Omental fat pad (tissue), 4 donors: ENCODE data around the gene SLC1A5. TPM values are rescaled to one million over a fixed set of nuclear protein-coding genes. Genes with fewer than 3 reads are reported as not detected.

Experiments
- ATAC-seq: fragments of 150-250 bp; one replicate; pipeline ENCODE4 v1.9.1; 2016; ENCODE audit warnings: mild to moderate bottlenecking, moderate library complexity; ENCODE audit not compliant: low FRiP score
- DNase-seq: peaks from one replicate; pipeline ENCODE4 v3.0.0-alpha.2; 2019; ENCODE audit warnings: low spot score
- small RNA-seq: library from RNA; depleted of rRNA; stranded (forward); fragments of <200 nt; gene quantifications from one replicate; pipeline ENCODE3, GENCODE V24; 2016
- total RNA-seq, 4 donors: library from RNA; depleted of rRNA; stranded (reverse); fragments of >200 nt; gene quantifications; one replicate each; pipeline ENCODE4 v1.1.0, GENCODE V29; 2016
- TF ChIP-seq, protein P1 (sequence below), 3 donors: fragments of 450-650 bp; IDR thresholded peaks; one replicate each; pipeline ENCODE4 v1.5.1; 2016 to 2017; ENCODE audit warnings: antibody characterized with exemption in 3 of 3, mild to moderate bottlenecking in 3 of 3, moderate library complexity in 2 of 3

The SLC1A5 gene
- total RNA-seq, 4 donors from 2014 or later = 86.7 to 158 (median 140) TPM

DNA sequence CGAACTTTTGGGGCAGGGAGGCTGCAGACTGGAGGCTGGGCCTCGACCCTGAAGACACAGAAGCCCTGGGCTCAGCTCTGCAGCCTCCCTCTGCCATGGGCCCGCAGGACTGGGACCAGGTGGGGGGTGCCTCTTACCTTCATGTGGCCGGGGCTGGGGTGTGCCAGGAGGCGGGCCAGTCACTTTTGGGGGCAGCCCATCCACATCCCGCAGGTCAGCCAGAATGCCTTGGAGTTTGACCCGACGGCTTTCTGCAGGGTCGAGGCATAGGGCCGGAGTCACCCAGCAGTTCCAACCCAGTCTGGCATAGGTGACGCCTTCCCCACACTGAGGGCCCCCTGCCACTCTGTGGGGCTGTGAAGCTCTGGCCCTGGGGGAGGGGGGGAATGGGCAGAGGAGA, 60.6 kb downstream of the SLC1A5 start:
- DNase-seq = no peak
- TF ChIP-seq, protein P1, sequence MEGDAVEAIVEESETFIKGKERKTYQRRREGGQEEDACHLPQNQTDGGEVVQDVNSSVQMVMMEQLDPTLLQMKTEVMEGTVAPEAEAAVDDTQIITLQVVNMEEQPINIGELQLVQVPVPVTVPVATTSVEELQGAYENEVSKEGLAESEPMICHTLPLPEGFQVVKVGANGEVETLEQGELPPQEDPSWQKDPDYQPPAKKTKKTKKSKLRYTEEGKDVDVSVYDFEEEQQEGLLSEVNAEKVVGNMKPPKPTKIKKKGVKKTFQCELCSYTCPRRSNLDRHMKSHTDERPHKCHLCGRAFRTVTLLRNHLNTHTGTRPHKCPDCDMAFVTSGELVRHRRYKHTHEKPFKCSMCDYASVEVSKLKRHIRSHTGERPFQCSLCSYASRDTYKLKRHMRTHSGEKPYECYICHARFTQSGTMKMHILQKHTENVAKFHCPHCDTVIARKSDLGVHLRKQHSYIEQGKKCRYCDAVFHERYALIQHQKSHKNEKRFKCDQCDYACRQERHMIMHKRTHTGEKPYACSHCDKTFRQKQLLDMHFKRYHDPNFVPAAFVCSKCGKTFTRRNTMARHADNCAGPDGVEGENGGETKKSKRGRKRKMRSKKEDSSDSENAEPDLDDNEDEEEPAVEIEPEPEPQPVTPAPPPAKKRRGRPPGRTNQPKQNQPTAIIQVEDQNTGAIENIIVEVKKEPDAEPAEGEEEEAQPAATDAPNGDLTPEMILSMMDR (IDR thresholded peaks at IDR 0.05) = no peak
- ATAC-seq = no peak

DNA sequence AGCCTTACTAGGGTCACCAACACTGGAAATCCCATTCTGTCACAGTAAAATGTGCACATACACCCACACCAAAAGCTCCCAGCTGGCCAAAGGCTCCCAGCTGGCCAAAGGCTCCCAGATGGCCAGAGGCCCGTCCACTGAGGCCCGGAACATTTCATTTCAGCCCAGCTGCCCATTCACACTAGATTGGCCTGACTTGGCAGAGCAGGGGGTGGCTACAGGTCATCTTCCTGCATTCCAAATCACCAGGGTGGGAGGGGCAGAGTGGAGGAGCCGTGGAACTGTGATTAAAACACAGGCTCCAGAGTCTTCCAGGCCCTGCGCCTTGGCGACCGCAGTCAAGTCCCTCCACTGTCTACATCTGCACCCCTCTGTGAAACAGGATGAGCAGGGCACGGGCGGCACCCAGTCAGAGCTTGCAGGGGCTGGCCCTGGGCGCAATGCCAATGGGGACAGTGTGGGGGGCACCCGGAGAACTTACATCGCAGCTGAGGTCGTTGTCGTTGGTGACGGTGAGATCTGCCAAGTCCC, 61.4 kb downstream of the SLC1A5 start:
- TF ChIP-seq, protein P1 (IDR thresholded peaks at IDR 0.05) = no peak
- ATAC-seq = no peak
- DNase-seq = no peak

GRCh38 chr19:46726551-46726950, 61.8 kb downstream of the SLC1A5 start:
- DNase-seq = no peak
- TF ChIP-seq, protein P1 (IDR thresholded peaks at IDR 0.05) = no peak

DNA sequence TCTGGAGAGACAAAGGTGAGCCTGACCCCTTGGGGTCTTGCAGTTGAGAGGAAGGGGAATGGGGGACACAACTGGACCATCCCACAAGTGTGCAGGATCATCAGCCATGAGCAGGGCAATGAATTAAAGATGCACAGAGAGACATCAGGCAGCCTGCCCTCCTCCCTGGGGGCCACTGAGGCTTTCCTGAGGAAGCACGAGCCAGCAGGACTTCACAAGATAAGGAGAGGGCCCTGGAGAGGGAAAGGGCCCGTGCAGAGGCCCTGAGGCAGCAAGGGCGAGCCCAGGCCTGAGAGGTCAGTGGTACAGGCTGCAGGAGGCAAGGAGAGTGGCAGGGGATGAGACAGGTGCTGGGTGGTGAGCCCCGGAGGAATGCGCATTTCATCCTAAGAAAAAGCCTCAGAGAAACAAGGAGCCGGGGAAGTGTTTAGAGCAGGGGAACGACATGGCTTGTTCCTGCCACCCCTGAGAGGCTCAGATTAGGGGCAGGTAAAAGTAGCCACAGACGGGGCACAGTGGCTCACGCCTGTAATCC, 62.5 kb downstream of the SLC1A5 start:
- TF ChIP-seq, protein P1 (IDR thresholded peaks at IDR 0.05) = no peak
- ATAC-seq (no peak), DNase-seq (no peak)

More at GRCh38 chr19:46726551-46726950, 61.8 kb downstream of the SLC1A5 start:
- no peak for ATAC-seq

- no peak for DNase-seq
- TF ChIP-seq, protein P1 (IDR thresholded peaks at IDR 0.05) = no peak
- ATAC-seq = no peak
Measured at GRCh38 chr19:46725036-46725820, 63.2 kb downstream of the SLC1A5 start.

Small RNA genes within 50 kb of the gene (small RNA-seq; reads per million reads assigned to genes)
- not detected for gene AC008622.3
- gene HNRNPMP2 = not detected
- gene RF00019 = not detected

Other genes with a start within 250 kb of the SLC1A5 start
- 100 to 1,000 TPM; 112 to 189 (median 132) TPM for gene CALM3, start 187.3 kb downstream of the SLC1A5 start, total RNA-seq
- 10 to 100 TPM in 1 of 4 donors, 1 to 10 TPM in 3; 4.8 to 10.2 (median 7.9) TPM for gene PTGIR, start 163.5 kb downstream of the SLC1A5 start, total RNA-seq
- gene GNG8, start 152.4 kb downstream of the SLC1A5 start, total RNA-seq = not detected
- under 1 TPM; 0.31 to 0.79 (median 0.52) TPM for gene DACT3, start 127.4 kb downstream of the SLC1A5 start, total RNA-seq
- 10 to 100 TPM; 11.8 to 41.3 (median 19.5) TPM for gene PRKD2, start 71.5 kb downstream of the SLC1A5 start, total RNA-seq
- gene FKRP, start 42.5 kb downstream of the SLC1A5 start, total RNA-seq = 10 to 100 TPM in 3 of 4 donors, 1 to 10 TPM in 1; 9.2 to 20.5 (median 13.9) TPM
- 10 to 100 TPM; 33.6 to 92.3 (median 64.7) TPM for gene STRN4, start 42.1 kb downstream of the SLC1A5 start, total RNA-seq
- 100 to 1,000 TPM in 3 of 4 donors, 10 to 100 TPM in 1; 96.6 to 166 (median 132) TPM for gene AP2S1, start 62.3 kb upstream of the SLC1A5 start, total RNA-seq
- gene ARHGAP35, start 72.4 kb upstream of the SLC1A5 start, total RNA-seq = 10 to 100 TPM; 30.1 to 45.2 (median 37.2) TPM
- gene NPAS1, start 231.2 kb upstream of the SLC1A5 start, total RNA-seq = 1 to 10 TPM in 2 of 4 donors, not detected in 2; 1.3 to 1.4 TPM